MM.1S (cell line): ENCODE data around the gene VPS9D1.

Experiments
- EZH2 ChIP-seq: fragments of 300-600 bp; sonication (generic); optimal IDR thresholded peaks from 2 replicates; pipeline ENCODE3; 2017; ENCODE audit warnings: low read depth, mild to moderate bottlenecking, antibody characterized with exemption, low read length, mixed read lengths
- EZH2phosphoT487 ChIP-seq: fragments of 300-600 bp; sonication (generic); IDR thresholded peaks from 2 replicates; pipeline ENCODE4 v1.6.1; 2018; ENCODE audit warnings: antibody characterized with exemption, low read length
- TF ChIP-seq, protein P1 (sequence below): fragments of 300-600 bp; sonication (generic); IDR thresholded peaks from 2 replicates; pipeline ENCODE4 v1.5.1; 2016; ENCODE audit warnings: antibody characterized with exemption, low read length, mixed read lengths

DNA sequence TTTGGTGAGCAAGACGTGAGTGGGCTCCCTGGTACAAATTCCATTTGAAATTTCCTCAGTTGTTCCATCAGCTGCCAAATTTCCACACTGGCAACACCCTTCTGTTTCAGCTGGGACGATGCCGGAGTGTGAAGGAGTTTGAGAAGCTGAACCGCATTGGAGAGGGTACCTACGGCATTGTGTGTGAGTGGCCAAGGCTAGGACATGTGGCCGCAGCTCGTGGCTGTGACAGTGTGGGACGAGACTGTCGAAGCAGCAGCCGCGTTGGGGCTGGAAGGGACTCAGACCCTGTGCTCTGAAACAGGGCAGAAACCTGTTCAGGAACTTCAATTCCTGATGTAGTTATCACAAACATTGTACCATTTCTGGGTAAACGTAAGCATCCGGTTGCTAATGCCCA lies 31.6 kb downstream of the VPS9D1 start:
- TF ChIP-seq, protein P1, sequence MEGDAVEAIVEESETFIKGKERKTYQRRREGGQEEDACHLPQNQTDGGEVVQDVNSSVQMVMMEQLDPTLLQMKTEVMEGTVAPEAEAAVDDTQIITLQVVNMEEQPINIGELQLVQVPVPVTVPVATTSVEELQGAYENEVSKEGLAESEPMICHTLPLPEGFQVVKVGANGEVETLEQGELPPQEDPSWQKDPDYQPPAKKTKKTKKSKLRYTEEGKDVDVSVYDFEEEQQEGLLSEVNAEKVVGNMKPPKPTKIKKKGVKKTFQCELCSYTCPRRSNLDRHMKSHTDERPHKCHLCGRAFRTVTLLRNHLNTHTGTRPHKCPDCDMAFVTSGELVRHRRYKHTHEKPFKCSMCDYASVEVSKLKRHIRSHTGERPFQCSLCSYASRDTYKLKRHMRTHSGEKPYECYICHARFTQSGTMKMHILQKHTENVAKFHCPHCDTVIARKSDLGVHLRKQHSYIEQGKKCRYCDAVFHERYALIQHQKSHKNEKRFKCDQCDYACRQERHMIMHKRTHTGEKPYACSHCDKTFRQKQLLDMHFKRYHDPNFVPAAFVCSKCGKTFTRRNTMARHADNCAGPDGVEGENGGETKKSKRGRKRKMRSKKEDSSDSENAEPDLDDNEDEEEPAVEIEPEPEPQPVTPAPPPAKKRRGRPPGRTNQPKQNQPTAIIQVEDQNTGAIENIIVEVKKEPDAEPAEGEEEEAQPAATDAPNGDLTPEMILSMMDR, result no peak
- TF ChIP-seq EZH2 (no peak), EZH2phosphoT487 (no peak)
